ENCODE data around the gene HAPSTR1. TPM values are rescaled to one million over a fixed set of nuclear protein-coding genes. Genes with fewer than 3 reads are reported as not detected.

Gene HAPSTR1
- total and polyA plus RNA-seq, 2 of the 13 experiments (the other 11 are each of a cell fraction or from before 2014, with no cell fraction given), result 25.2 to 83.2 TPM

DNA sequence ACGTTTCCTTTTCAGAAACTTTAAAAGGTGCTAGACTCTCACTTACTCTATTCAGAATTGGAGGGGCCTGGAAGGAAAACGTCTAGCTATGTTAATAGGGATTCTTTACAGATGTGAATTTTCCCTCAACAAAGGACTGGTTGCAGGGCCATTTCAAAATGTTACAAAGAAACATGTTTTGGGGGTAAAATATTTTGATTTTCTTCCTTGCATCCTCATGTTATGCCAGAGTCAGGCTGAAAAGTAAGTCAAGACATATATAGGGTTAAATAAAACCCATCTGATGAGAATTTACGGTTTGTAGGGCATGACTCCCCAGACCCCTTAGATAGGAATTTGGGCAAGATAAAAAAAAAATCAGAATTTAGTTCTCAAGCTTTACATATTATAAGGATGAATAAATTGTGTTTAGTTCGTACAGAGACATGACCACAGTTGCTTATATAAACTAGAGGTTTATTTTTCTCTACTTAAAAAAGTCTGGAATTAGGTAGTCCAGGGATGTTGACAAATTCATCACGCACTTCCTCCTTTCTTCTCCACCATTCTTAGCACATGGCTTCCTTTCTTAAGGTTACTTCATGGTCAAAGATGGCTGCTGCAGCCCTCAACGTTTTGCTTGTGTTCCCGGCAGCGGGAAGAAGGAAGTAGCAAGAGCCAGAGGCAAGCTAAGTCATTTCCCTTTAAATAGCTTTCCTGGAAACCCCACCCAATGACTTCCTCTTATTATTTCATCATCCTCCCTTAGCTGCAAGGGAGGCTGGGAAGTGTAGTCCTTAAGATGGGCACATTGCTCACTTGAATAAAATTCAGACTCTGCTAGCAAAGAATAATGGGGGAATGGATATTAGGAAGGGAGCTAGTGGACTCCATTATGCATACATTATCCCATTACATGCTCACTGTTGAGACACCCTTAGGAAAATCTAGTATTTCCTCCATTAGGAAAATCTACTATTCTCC, 12.7 kb upstream of the HAPSTR1 start (continued):
- TF ChIP-seq, protein P1, sequence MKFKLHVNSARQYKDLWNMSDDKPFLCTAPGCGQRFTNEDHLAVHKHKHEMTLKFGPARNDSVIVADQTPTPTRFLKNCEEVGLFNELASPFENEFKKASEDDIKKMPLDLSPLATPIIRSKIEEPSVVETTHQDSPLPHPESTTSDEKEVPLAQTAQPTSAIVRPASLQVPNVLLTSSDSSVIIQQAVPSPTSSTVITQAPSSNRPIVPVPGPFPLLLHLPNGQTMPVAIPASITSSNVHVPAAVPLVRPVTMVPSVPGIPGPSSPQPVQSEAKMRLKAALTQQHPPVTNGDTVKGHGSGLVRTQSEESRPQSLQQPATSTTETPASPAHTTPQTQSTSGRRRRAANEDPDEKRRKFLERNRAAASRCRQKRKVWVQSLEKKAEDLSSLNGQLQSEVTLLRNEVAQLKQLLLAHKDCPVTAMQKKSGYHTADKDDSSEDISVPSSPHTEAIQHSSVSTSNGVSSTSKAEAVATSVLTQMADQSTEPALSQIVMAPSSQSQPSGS (CRISPR knock-in tag; IDR thresholded peaks at IDR 0.05), result peak; percentile 79
- TF ChIP-seq MIER2 (CRISPR knock-in tag; IDR thresholded peaks at IDR 0.05), result 0 out of 2 replicates have a peak, but pooled peaks have one; percentile 28
- TF ChIP-seq, protein P2, sequence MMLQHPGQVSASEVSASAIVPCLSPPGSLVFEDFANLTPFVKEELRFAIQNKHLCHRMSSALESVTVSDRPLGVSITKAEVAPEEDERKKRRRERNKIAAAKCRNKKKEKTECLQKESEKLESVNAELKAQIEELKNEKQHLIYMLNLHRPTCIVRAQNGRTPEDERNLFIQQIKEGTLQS (CRISPR knock-in tag; IDR thresholded peaks at IDR 0.05), result peak; percentile 85
- TF ChIP-seq, protein P3, sequence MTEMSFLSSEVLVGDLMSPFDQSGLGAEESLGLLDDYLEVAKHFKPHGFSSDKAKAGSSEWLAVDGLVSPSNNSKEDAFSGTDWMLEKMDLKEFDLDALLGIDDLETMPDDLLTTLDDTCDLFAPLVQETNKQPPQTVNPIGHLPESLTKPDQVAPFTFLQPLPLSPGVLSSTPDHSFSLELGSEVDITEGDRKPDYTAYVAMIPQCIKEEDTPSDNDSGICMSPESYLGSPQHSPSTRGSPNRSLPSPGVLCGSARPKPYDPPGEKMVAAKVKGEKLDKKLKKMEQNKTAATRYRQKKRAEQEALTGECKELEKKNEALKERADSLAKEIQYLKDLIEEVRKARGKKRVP (CRISPR knock-in tag; IDR thresholded peaks at IDR 0.05), result peak; percentile 79 to 98; a peak in 3 of 4 replicates
- TF ChIP-seq POGZ (CRISPR knock-in tag; IDR thresholded peaks at IDR 0.05), result peak; percentile 71
- 0 out of 2 replicates have a peak, but pooled peaks have one; percentile 32 for TF ChIP-seq ZMYM2 (CRISPR knock-in tag; IDR thresholded peaks at IDR 0.05)
- peak; percentile 84; the same call in 1 of the 2 replicates for TF ChIP-seq ZBTB38 (CRISPR knock-in tag; IDR thresholded peaks at IDR 0.05)
- TF ChIP-seq FOXA3 (CRISPR knock-in tag; IDR thresholded peaks at IDR 0.05), result peak; percentile 31; the same call in 1 of the 2 replicates
- peak; percentile 21; the same call in 1 of the 2 replicates for TF ChIP-seq ATF1 (CRISPR knock-in tag; IDR thresholded peaks at IDR 0.05)
- peak; percentile 35; the same call in 1 of the 2 replicates for TF ChIP-seq SAP130 (CRISPR knock-in tag; IDR thresholded peaks at IDR 0.05; ENCODE audit: low read depth)
- peak; percentile 34; the same call in 1 of the 2 replicates for TF ChIP-seq YEATS2 (CRISPR knock-in tag; IDR thresholded peaks at IDR 0.05; ENCODE audit: borderline replicate concordance)
- TF ChIP-seq GABPA (IDR thresholded peaks at IDR 0.05; ENCODE audit: low read depth, low read length), result peak; percentile 31
- peak; percentile 89 for TF ChIP-seq GABPA (CRISPR knock-in tag; IDR thresholded peaks at IDR 0.05; ENCODE audit: low read depth)
- peak; percentile 57 for TF ChIP-seq YY1 (IDR thresholded peaks at IDR 0.05; ENCODE audit: insufficient read depth, insufficient replicate concordance, low read depth, low read length)
